ENCODE data around the gene EFCAB8. TPM values are rescaled to one million over a fixed set of nuclear protein-coding genes. Genes with fewer than 3 reads are reported as not detected.

The EFCAB8 gene
- total RNA-seq, 1 experiment from 2014 or later = 0.09 TPM

DNA sequence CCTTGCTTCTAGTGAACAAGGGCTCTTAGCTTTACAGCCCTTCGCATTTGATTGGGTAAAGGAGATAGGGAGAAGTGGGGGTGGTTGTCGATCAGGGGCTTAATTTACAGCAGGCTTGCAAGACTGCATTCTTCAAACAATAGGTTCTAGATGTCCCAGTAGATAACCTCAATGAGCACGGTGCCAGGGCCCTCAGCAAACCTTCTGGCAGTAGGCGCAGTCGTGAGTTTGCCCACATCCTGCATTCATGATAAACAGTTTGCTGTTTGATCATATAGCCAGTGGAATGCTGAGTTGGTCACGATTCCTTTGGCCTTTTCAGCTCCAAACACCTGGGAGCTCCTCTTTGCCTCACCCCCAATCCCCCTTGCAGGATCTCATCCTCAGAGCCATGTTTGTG, 118.0 kb downstream of the EFCAB8 start:
- peak; percentile 14 for DNase-seq
- Histone ChIP-seq H3K56ac (ENCODE audit: insufficient read length, low read depth, low read length) (no peak overlapping the region), H3K4me1 (ENCODE audit: insufficient read depth, low read length) (peaks cover 4% of the 10 kb centered on the region; the same call in 1 of the 2 replicates), H2BK20ac (ENCODE audit: low read depth, low read length, poor library complexity, severe bottlenecking) (no peak overlapping the region), H4K5ac (ENCODE audit: insufficient read length, low read depth, low read length) (no peak overlapping the region), H3K14ac (ENCODE audit: insufficient read depth, low read length) (no peak overlapping the region), H2AFZ (ENCODE audit: low read length) (no peak overlapping the region), H2AK5ac (ENCODE audit: insufficient read length, low read length) (no peak overlapping the region), H3K27ac (ENCODE audit: insufficient read length, low read depth, low read length) (no peak overlapping the region), H2BK120ac (ENCODE audit: low read depth, low read length, poor library complexity, severe bottlenecking) (no peak overlapping the region), H4K8ac (replicated peaks; ENCODE audit: insufficient read length, low read depth, low read length) (no peak overlapping the region), H2BK12ac (ENCODE audit: insufficient read length, low read depth, low read length) (no peak overlapping the region), H3T11ph (ENCODE audit: low read length) (no peak overlapping the region), H3K9me3 (ENCODE audit: control insufficient read depth, low read depth, low read length) (no peaks in the 10 kb centered on the region), H3K23me2 (ENCODE audit: insufficient read length, low read depth, low read length, poor library complexity, severe bottlenecking) (no peaks in the 10 kb centered on the region), H3K23ac (ENCODE audit: insufficient read length, low read depth, low read length) (no peak overlapping the region), H4K91ac (ENCODE audit: insufficient read length, low read depth, low read length) (no peak overlapping the region), H3K79me1 (ENCODE audit: insufficient read depth, low read depth, low read length, poor library complexity, severe bottlenecking) (no peaks in the 10 kb centered on the region), H3K9ac (ENCODE audit: extremely low read depth, insufficient read length, low read length) (no peak overlapping the region), H2BK5ac (ENCODE audit: insufficient read length, low read length) (no peak overlapping the region), H3K79me2 (ENCODE audit: insufficient read depth, low read length) (no peaks in the 10 kb centered on the region), H3K27me3 (ENCODE audit: insufficient read depth, low read length) (no peaks in the 10 kb centered on the region), H3K4me2 (ENCODE audit: insufficient read depth, insufficient read length, low read length) (no peak overlapping the region), H3K18ac (ENCODE audit: insufficient read length, low read depth, low read length) (no peak overlapping the region), H2BK15ac (ENCODE audit: low read depth, low read length) (no peak overlapping the region), H4K20me1 (ENCODE audit: control insufficient read depth, insufficient read depth, insufficient read length) (no peaks in the 10 kb centered on the region), H3K4ac (ENCODE audit: low read depth, low read length) (no peak overlapping the region)
- Mint-ChIP-seq H3K9me3 (peaks cover 8 to 11% of the 10 kb centered on the region in 2 experiments), H3K27me3 (ENCODE audit: low read depth) (peaks cover 10% of the 10 kb centered on the region), H3K4me1 (peaks cover 14 to 23% of the 10 kb centered on the region in 2 experiments), H3K36me3 (ENCODE audit: insufficient read depth in 1 of 3, low read depth in 3 of 3) (peaks cover 0 to 8% (median 8%) of the 10 kb centered on the region in 3 experiments; a peak in 5 of 7 replicates), H3K27ac (peak overlapping the region in 1 of 3 experiments; percentile 65; a peak in 1 of 7 replicates), H3K4me3 (no peak overlapping the region; a peak in 1 of 5 replicates)
- WGBS (ENCODE audit: extremely low coverage, insufficient read length, low lambda C conversion rate) = no CpG with 5 or more reads among the region's 6 CpGs
- TF ChIP-seq, protein P1, sequence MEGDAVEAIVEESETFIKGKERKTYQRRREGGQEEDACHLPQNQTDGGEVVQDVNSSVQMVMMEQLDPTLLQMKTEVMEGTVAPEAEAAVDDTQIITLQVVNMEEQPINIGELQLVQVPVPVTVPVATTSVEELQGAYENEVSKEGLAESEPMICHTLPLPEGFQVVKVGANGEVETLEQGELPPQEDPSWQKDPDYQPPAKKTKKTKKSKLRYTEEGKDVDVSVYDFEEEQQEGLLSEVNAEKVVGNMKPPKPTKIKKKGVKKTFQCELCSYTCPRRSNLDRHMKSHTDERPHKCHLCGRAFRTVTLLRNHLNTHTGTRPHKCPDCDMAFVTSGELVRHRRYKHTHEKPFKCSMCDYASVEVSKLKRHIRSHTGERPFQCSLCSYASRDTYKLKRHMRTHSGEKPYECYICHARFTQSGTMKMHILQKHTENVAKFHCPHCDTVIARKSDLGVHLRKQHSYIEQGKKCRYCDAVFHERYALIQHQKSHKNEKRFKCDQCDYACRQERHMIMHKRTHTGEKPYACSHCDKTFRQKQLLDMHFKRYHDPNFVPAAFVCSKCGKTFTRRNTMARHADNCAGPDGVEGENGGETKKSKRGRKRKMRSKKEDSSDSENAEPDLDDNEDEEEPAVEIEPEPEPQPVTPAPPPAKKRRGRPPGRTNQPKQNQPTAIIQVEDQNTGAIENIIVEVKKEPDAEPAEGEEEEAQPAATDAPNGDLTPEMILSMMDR (conservative IDR thresholded peaks at IDR 0.05) = no peak

All from H9 (cell line).